Measurements from ENCODE around the gene ST6GALNAC1.
A peak's percentile ranks its signal among the peaks of the same experiment; 100 is the strongest.
"Not testable (repeated sequence)": the region's sequence is repeated elsewhere in the genome, so short reads cannot be mapped to it uniquely, and the experiment has no call there.

The ST6GALNAC1 gene

DNA sequence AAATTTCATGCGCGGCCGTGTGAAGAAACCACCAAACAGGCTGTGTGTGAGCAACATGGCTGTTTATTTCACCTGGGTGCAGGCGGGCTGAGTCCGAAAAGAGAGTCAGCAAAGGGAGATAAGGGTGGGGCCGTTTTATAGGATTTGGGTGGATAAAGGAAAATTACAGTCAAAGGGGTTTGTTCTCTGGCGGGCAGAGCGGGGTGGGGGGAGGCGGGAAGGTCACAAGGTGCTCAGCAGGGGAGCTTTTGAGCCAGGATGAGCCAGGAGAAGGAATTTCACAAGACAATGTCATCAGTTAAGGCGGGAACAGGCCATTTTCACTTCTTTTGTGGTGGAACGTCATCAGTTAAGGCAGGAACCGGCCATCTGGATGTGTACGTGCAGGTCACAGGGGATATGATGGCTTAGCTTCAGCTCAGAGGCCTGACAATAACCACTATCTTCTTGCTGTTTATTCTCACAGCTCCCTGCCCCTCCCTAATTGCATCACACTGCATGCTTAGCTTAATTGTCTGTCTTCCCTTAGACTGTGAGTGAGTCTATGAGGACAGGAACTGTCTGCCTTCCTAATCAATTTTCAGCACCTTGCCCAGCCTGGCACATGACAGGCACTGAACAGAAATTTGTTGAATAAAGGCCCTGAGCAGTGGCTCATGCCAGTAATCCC is 32.3 kb downstream of the ST6GALNAC1 start:
- DNase-seq: not testable (repeated sequence)

DNA sequence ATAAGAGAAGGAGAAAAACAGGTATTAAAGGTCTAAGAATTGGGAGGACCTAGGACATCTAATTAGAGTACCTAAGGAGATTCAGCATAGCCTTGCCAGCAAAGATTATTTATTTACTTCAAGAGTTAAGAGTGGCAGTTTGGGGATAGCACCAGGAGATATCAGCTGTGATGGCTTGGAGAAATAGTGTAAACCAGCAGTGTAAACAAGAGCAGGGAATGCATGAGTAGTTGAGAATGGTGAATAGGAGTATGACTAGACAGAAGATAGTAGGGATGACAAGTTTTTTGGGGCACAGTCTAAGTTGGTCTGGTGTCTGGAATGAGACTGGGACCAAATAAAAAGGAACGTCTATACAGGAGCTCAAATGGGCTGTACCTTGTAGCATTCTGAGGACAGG is 36.9 kb downstream of the ST6GALNAC1 start:
- not testable (repeated sequence) for DNase-seq

DNA sequence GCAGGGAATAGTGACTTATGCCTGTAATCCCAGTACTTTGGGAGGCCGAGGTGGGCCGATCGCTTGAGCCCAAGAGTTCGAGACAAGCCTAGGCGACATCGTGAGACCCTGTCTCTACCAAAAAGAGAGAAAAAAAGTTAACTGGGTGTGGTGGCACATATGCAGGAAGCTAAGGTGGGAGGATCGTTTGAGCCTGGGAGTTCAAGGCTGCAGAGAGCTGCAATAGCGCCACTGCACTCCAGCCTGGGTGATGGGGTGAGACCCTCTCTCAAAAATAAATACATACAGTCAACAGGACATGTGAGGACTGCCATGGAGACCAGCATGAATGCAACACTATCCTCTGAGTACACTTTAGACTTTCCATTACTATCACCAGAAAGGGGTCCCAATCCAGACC is 42.5 kb downstream of the ST6GALNAC1 start:
- no peak for DNase-seq

DNA sequence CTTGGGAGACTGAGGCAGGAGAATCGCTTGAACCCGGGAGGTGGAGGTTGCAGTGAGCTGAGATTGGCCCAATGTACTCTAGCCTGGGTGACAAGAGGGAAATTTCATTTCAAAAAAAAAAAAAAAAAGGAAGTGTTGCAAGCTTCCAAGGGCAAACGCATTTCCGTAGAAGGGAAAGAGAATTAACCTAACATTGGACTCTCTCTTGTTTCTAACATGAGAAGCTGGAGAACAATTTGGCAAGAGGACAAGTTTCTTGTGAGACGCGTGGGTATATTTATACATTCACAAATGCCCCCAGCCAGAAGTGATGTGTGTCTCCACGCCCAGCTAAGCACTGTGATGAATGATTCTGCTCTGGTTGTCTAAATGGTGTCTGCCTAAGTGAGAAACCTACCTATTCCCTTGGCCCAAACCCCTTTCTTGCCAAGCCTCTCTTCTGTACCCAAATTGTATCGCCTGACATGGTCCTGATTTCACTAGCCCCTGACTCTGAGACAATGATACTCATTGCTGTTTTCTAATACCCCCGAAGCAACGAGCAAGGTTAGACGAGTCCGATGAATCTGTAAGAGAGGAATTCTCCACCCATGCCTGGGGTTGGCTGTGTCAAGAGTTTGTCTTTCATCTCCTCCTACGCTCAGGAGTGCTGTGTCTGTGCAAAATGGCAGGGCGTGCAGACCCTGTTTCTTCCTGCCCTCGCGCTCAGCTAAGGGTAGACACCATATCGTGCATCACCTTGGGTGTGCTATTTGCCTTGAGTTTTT is 43.7 kb downstream of the ST6GALNAC1 start:
- no peak for DNase-seq

DNA sequence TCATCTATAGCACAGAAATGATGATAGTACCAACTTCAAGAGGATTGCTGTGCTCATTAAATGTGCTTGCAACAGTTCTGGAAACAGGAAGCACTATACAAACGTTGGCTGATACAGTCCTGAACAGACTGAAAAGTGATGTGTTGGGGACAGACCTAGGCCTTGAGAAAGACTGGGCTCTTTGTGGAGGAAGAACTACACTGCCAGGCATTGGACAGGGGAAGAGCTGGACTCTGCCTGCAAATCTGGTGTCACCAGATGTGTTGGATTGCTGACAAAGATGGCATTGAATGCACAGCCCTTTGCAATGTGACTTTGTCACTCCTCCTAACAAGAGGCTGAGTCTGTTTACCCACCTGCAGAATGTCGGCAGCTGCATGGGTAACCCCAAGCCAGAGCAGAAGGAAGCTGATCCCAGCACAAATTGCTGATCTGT is 45.5 kb downstream of the ST6GALNAC1 start:
- peak; percentile 80 for DNase-seq

DNA sequence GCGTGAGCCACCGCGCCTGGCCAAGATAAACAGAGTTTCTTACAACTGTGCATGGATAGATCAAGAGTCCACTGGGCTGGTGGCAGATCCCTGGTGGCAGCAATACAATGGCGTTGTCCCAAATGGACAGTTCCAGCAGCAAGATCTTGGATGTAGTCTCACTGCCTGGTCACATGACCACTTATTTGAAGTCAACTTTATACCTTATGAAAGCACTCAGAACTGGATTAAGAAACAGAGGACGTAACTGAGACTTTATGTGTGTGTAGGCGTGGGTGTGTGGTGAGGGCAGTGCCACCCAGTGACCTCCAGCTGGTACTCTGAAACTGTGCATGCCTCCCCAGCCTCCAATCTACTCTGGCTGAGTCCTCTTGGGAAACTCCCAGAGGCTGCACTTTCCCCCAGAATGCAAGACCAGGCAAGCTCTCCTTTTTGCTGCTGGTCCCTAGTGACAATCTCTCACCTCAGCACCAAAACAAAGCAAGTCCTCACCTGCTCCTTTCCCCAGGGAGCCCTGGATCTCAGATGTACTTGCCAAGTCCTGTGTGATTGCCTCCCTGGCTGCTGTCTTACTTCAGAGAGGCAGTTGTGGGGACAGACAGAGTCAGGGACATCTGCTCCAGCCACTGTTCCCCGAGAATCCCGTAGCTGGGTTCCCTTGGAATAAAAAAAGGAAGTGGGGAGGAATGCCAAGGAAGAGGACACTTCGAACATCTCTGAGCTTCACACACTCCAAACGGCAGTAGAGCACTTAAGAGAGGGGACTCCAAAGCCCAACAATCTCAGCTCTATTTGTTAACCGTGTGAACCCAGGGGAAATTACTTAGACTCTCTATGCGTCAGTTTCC is 46.2 kb downstream of the ST6GALNAC1 start:
- DNase-seq: peak; percentile 100

DNA sequence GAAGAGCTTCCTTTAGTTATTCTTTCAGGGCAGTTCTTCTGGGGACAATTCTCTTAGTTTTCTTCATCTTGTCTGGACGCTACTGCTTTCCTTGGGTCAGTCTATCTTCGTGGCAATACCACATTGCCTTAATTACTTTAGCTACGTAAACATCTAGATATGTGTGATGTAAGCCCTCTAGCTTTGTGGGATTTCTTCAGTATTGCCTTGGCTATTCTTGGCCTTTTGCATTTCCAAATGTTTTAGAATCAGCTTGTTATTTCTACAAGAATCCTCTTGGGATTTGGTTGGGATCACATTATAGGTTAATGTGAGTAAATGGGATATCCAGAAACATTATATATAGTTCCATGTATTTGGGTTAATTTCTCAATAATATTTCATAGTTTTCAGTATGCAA is 48.9 kb downstream of the ST6GALNAC1 start:
- DNase-seq: peak; percentile 17

DNA sequence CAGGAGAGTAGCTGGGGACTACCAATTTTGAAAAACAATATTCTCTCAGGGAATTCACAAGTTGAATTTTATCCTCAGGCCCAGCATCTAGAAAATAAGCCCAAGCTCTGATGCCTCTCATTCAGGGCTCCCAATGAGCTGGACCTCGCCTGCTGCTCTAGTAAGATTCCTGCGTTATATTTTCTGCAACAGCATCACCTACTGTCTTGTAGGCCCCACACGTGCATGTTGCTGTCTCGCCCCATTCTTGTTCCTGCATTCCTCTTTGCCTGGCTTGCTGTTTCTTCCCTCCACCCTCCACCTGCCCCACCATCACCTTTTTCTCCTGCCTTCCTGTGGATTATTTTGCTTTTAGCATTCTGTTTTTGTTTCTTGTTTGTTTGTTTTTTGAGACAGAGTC is 49.6 kb downstream of the ST6GALNAC1 start:
- DNase-seq: peak; percentile 65

DNA sequence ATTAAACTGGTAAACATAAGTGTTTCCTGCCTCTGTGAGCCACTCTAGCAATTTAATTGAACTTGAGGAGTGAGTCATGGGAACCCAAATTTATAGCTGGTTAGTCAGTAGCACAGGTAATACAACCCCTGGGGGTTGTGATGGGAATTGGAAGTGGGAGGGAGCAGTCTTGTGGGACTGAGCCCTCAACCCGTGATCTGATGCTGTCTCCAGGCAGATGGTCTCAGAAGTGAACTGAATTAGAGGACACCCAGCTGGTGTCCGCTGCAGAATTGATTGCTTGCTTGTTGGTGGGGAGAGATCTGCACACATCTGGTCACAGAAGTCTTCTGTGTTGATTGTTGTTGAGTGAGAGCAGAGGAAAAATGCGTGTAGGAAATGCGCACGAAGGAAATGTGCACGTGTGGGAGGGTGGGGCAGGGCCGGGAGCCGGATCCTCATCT is 50.2 kb downstream of the ST6GALNAC1 start:
- DNase-seq: peak; percentile 94

DNA sequence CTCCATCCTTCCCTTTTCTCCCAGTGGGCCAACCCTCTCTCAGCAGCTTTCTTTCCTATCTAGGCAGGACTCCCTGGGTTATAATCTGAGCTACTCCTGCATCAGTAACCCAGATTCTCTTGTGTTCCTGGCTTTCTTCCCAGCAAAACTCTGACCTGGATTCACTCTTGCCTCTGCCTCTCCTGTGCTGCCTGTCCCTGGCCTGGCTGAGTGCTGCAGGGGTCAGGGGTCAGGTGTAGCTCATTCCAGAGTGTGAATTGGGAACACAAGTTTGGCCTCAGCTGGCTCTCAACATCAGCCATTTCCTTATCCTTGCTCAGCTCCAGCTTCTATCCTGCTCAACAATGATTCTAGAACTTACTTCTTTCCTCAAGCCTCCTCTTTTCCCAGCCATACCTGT is 55.4 kb downstream of the ST6GALNAC1 start:
- DNase-seq: no peak

DNA sequence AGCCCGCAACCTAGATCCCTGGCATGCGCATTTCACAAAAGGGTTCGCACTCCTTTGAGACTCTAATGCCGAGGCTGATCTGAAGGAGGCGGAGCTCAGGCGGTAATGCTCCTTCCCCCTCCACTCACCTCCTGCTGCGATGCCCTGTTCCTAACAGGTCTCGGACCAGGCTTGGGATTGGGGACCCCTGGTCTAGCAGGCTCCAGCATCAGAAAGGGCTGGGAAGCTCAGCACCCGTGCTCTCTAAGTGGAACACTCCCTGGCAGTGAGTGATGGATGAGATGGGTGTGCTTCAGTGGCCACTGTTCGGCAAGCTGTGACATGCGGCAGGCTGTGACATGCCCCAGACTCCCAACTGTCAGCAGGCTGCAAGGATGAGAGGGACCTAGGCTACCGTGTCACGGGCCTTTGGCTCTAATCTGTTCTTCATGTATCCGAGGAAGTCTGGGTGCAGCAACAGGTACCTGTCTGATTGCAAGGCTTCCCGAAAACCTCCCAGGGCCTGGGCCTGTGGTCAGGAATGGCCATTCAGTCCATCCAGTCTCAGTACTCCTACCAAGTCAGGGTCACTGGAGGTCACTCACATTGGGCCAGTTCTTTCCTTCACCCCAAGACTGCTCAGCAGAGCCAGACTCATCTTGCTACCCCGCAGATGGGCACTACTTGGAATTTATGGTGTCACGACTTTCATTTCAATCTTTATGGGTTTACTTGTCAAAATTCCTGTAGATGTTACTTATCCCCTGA is 56.6 kb downstream of the ST6GALNAC1 start:
- peak; percentile 86 for DNase-seq

DNA sequence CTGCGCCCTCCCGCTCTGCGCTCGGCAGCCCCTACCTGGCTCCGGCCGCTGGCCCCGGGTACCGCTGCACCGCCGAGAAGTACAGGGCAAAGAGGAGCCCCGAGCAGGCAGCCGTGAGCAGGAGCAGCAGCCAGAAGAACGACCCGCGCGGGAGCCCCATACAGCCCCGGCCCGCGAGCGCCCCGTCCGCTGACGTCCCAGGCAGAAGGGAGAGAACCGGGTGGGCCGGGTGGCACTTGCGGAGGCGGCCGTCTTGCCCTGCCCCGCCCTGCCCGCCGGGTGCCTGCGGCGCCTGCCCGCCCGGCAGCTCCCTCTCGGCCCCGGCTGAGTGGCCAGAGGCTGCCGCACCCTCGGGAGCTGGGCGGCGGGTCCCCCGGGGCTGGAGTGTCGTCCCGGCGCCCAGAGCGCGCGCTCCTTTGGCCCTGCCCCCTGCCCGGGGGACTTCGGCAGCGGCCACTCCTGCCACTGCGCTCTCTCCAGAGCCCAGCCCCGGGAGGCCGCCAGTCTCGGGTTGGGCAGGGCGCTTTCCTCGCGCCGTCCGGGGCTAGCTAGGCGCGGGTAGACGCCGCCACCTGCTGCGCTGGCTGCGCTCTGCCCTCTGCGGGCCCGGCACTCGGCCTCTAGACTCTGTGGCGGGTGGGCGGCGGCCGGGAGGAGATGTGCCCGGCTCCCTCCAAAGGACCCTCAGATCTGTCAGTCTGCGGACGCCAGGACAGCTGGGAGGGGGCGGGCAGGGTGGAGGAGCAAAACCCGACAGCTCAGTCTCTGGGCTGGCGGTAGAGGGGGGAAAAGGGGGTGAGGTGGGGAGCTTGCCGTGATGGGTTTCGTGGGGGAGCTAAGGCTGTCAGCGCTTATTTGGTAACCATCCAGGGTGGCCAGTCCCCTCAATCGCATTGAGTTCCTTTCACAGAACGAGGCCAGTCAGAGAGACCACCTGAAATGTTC is 57.6 kb downstream of the ST6GALNAC1 start, which contains the start of gene ST6GALNAC2:
TSS of gene ST6GALNAC2 (minus strand) at position 212 of the 945 bp plus-strand sequence. CDS start at position 160, 52 bp downstream.
- peak; percentile 48 for DNase-seq

DNA sequence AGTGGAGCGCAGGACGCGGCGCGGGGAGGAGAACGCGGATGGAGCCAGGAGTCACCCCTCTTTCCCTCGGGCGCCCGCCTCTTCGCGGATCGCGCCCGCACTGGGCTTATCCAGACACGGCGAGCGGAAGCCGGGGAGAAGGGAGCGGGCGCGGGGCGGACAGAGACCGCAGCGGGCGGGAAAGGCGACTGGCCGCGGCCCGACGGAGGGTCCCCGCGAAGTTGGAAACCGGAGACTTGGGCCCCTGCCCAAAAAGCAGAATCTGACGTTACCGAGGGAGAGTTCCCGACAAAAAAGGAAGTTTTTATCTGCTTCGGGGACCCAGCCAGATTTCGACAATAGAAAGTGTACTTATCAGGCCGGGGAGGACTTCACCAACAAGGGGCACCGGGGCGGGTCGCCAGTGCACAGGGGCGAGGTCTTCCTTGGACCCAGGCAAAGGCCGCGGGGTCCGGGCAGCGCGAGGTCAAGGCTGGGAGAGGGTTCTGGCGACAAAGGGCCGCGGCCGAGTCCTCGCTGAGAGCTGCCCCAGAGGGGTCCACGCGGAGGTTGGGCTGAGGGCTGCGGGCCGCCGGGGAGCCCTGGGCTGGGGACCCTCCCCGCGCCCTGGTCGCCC is 58.4 kb downstream of the ST6GALNAC1 start:
- DNase-seq: no peak

DNA sequence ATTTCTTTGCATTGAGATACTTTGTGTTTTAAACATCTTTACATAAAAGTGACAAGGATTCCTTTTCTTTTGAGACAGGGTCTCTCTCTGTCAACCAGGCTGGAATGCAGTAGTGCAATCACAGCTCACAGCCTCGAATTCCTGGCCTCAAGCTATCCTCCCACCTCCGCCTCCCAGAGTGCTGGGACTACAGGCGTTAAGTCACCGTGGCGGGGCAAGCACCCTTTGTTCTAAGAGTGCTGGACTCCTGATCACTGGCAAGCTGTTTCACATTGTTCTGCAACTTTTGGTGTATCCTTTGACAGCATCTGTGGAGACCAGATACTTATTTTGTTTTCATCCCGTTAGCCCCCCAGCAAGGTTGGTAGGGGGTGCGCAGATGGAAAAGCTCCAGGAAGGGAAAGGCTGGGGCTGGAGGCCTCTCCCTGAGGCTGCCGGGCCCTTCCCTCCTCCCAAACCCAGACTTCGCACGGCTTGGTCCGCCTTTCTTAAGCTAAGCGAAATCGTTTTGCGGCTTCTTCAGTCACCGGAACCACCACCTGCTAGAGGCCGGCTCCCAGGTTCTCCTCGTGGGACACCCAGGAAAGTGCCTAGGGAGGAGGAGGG is 59.0 kb downstream of the ST6GALNAC1 start:
- peak; percentile 53 for DNase-seq

DNA sequence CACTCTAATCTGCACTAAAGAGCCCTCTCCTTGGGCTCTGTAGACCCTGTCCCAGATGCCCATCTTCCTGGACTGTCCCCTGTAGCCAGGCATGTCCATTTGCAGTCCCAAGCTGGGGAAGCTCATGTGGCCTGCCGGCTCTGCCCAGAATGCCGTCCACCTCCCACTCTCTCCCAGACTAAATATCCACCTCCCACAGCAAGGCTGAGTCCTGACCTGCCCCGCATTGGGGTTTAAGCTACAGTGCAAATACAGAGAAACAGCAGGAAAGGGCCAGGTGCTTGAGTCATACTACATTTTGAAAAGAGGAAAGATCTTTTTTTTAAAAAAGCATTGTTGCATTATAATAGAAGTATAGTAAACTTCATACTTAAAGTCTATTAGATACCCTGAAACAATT is 60.9 kb downstream of the ST6GALNAC1 start:
- peak; percentile 25 for DNase-seq

DNA sequence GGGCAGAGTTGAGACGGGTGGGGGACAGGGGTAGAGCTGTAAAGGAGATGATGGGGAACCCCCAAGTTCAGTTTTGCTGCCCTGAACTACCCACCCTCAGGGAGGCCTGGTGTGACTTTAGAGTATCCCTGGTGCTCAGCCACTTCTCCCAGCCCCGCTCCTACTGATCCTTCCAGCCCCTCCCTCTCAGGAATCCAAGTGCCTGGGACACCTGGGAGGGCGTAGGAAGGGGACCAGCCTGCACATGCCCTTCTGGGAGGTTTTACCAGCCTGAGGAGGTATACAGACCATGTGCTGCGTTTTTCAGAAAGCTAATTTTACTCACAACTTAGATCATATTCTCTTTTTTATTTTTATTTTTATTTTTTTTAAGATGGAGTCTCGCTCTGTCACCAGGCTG is 62.0 kb downstream of the ST6GALNAC1 start:
- peak; percentile 86 for DNase-seq

DNA sequence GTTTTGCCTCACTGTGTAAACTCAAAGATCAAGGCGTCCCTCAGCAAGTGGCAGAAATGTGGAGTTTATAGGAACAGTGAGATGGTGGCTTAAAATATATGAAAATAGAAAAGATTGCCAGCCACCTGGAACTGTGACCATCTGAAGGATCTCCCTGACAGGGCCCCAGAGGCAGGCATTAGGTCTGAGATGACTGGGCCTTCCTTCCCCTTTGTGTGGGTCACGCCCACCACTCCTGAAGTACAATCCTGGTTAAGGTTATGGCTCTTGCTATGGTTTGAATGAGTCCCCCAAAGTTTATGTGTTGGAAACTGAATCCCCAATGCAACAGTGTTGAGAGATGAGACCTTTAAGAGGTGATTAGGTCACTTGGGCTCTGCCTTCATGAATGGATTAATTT is 64.3 kb downstream of the ST6GALNAC1 start:
- no peak for DNase-seq

DNA sequence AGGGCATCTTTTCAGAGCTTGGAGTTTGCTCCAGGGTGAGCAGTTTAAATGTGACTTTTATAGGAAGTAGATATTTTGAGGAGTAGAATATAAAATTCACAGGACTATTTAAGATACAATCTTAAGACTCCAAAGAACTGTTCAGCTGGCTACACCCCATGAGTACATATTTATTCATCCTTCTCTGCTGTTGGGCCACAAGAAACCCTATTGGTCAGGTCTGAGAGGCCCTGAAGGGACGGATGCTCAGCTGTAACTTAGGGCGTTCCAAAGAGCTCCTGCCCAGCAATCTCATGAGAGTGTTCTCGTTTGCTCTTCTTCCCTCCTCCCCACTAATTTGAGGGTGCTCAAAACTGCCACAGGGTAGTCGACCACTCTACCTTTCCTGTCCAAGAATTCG is 65.2 kb downstream of the ST6GALNAC1 start:
- DNase-seq: no peak

DNA sequence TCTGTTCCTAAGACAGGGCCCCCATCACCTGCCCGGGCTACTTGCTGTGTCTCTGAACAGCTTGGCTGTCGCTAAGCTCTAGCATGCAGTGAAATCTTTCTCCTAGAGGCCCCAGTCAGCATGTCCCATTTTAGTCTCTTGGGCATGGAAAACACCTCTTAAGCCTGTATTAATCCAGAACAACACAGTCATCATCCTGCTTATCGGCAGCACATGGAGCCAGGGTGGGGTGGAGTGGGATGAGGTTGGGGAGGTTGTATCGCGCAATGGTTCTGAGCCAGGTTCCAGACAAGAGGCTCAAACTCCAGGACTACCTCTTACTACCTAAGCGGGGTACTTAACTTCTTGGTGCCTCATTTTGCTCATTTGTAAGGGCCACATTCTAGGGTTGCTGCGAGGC is 65.7 kb downstream of the ST6GALNAC1 start:
- no peak for DNase-seq

DNA sequence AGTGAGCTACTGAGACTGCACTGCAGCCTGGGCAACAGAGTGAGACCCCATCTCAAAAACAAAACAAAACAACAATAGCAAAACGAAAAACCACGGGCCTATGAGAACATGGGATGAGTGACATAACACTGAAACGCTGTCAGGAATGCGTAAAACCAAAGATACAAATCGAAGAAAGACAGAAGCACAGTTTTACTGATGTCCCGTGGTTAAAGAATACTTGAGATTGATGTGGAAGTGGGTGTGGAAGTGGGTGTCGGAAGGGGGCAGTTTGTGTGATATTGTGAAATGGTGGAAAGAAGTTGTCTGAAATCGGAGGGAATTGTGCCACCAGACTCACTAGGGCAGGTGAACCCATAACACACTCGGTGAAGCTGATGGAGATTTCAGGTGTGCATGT is 67.4 kb downstream of the ST6GALNAC1 start:
- no peak for DNase-seq
